WERI-Rb-1 (cell line): Measurements from ENCODE around the gene CDK17.
"Not testable (repeated sequence)": the region's sequence is repeated elsewhere in the genome, so short reads cannot be mapped to it uniquely, and the experiment has no call there.

ENCODE experiments used
- DNase-seq: peaks from one replicate; pipeline ENCODE4 v3.0.0-alpha.2; 2020
- H3K27ac ChIP-seq: fragments of 250-450 bp; sonication (Bioruptor Pico); 2 replicates; pipeline ENCODE4 v1.5.1; 2020; ENCODE audit warnings: mild to moderate bottlenecking, moderate library complexity
- H3K27me3 ChIP-seq: fragments of 250-450 bp; sonication (Bioruptor Pico); 2 replicates; pipeline ENCODE4 v1.5.1; 2021; ENCODE audit warnings: mild to moderate bottlenecking, low read depth, moderate library complexity; ENCODE audit not compliant: insufficient read depth, severe bottlenecking
- H3K36me3 ChIP-seq: fragments of 250-450 bp; sonication (Bioruptor Pico); 2 replicates; pipeline ENCODE4 v1.5.1; 2020; ENCODE audit warnings: mild to moderate bottlenecking, moderate library complexity
- H3K4me3 ChIP-seq: 2 replicates; pipeline ENCODE4 v1.5.1; 2011; ENCODE audit warnings: low read depth, mild to moderate bottlenecking, control low read depth, low read length
- H3K9me3 ChIP-seq: fragments of 250-450 bp; sonication (Bioruptor Pico); 2 replicates; pipeline ENCODE4 v1.5.1; 2021; ENCODE audit warnings: mild to moderate bottlenecking, moderate library complexity; ENCODE audit not compliant: severe bottlenecking
- CTCF ChIP-seq: IDR thresholded peaks from 2 replicates; pipeline ENCODE4 v1.5.1; 2011; ENCODE audit warnings: low read depth, mild to moderate bottlenecking, control low read depth, inconsistent platforms, low read length

The CDK17 gene

GRCh38 chr12:96387981-96388380 lies 12.3 kb downstream of the CDK17 start:
- no peaks in the 10 kb centered on the region for H3K27me3 ChIP-seq
- no peak overlapping the region for H3K27ac ChIP-seq
- no peak for DNase-seq
- TF ChIP-seq CTCF, result no peak
- H3K36me3 ChIP-seq, result no peaks in the 10 kb centered on the region; the same call in 1 of the 2 replicates
- H3K4me3 ChIP-seq, result no peak overlapping the region
- no peaks in the 10 kb centered on the region for H3K9me3 ChIP-seq

- Histone ChIP-seq H3K27ac (no peak overlapping the region), H3K4me3 (no peak overlapping the region), H3K27me3 (no peaks in the 10 kb centered on the region), H3K36me3 (no peaks in the 10 kb centered on the region; the same call in 1 of the 2 replicates), H3K9me3 (no peaks in the 10 kb centered on the region)
- TF ChIP-seq CTCF, result no peak
- no peak for DNase-seq
Observed at GRCh38 chr12:96386794-96387193, 13.4 kb downstream of the CDK17 start.

- no peak for TF ChIP-seq CTCF
- Histone ChIP-seq H3K27ac (no peak overlapping the region), H3K9me3 (no peaks in the 10 kb centered on the region), H3K4me3 (no peak overlapping the region), H3K36me3 (no peaks in the 10 kb centered on the region), H3K27me3 (no peaks in the 10 kb centered on the region)
- DNase-seq, result no peak
Observed at GRCh38 chr12:96383991-96384390, 16.2 kb downstream of the CDK17 start.

- H3K9me3 ChIP-seq, result peaks cover 1% of the 10 kb centered on the region
- H3K4me3 ChIP-seq, result no peak overlapping the region
- H3K27ac ChIP-seq, result no peak overlapping the region
- no peak for DNase-seq
- H3K36me3 ChIP-seq, result no peaks in the 10 kb centered on the region; the same call in 1 of the 2 replicates
- no peak for TF ChIP-seq CTCF
- no peaks in the 10 kb centered on the region for H3K27me3 ChIP-seq
Observed at GRCh38 chr12:96383371-96383770, 16.9 kb downstream of the CDK17 start.

- not testable (repeated sequence) for H3K4me3 ChIP-seq, H3K27me3 ChIP-seq, H3K36me3 ChIP-seq, DNase-seq, H3K9me3 ChIP-seq, H3K27ac ChIP-seq
Observed at GRCh38 chr12:96379743-96380142, 20.5 kb downstream of the CDK17 start.

- DNase-seq, result no peak
- H3K4me3 ChIP-seq, result no peak overlapping the region
- H3K9me3 ChIP-seq, result peaks cover 2% of the 10 kb centered on the region
- no peaks in the 10 kb centered on the region for H3K27me3 ChIP-seq
- no peak for TF ChIP-seq CTCF
- no peak overlapping the region for H3K27ac ChIP-seq
- no peaks in the 10 kb centered on the region; the same call in 1 of the 2 replicates for H3K36me3 ChIP-seq
Observed at GRCh38 chr12:96378319-96378718, 21.9 kb downstream of the CDK17 start.
